Hematopoietic multipotent progenitor cell treated with erythropoietin and hydrocortisone succinate and interleukin-3 and kit ligand, for 4 days (in vitro differentiated cells): ENCODE results near the gene SERP2.

Source experiments
- DNase-seq: peaks from one replicate; pipeline ENCODE4 v3.0.0-alpha.2; 2015

The SERP2 gene

DNA sequence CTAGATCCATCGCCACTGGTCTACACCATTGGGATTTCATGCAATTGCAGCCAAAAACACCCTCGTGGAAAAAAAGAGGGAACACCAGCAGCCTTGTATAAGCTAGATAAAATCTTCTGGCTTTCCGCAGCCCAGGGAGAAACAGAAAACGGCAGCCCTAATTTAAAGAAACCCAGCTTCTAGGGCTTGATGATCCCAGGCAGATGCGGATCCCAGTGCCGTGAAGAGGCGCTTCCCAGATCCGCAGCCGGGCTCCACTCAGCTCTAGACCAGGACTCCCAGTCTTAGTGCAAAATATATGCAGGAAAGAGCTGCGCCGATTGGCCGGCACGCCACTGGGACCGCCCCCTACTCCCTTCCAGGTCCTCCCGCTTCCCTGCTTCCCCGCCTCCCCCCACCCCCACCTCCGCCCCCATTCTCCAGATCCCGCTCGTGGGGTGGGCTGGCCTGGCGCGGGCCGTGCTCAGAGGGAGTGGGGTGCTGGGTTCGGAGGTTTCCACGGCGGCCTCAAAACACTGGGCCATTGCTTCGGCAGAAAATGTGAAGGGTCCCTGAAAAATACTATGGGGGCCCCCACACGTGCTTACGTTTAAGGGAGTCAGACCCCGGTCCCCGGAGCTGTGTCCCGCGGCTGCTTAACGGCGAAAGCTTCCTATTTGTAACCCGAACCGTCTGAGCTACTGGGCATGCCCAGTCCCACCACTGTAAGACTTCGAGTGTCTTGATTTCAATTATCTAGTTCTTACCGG is 63.1 kb downstream of the SERP2 start:
- DNase-seq, result peak; percentile 93

DNA sequence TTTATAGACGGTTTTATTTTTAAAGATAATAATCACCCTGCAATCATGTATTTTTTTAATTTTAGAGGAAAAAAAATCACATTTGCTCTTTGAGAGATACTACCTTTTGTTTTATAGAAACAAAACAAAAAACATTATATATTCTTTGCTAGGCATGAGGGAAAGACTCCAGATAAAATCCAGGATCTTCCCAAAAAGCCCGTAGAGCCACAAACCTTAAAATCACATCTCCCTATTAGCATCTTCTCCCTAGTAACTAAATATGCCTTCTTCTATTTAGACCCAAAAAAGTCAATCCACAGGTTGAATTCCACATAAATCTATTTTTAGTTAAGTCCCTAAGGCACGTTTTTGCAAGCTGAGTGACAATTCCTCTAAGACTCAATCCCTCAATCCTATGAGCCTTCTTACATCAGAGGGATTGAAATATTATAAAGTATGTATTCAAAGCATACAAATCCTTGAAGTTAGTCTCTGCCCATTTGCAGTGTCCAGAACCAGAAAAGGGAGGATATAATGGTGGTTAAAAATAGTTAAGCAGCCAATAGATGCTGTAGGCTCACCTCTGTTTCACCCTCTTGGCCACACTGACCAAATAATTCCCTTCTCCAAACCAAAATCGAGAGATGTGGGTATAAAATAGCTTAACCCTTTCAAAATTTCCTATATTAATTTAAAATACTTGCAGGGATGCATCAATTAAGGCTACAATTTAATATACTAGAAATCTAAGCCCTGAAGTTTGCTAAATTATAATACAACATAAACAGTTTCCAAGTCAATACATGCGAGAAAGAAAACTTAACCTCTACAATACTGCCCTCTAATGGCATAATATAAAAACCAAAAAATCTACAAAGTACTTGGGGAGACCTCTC is 64.0 kb downstream of the SERP2 start:
- DNase-seq, result peak; percentile 88

DNA sequence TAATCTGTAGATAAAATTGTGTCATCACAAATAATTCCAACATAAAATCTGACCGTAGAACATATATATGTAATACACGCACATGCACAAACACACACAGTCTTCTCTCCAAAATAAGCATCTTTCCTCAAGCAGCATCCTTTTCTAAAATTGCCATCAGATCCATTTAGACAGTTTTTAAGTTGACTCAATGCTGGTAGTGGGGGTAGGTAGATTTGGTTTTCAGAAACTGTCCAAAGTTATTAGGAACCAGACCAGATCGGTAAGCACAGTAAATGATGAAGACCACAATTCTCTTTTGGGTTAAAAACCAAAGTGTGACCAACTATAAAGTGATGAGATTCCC is 64.6 kb downstream of the SERP2 start:
- no peak for DNase-seq

DNA sequence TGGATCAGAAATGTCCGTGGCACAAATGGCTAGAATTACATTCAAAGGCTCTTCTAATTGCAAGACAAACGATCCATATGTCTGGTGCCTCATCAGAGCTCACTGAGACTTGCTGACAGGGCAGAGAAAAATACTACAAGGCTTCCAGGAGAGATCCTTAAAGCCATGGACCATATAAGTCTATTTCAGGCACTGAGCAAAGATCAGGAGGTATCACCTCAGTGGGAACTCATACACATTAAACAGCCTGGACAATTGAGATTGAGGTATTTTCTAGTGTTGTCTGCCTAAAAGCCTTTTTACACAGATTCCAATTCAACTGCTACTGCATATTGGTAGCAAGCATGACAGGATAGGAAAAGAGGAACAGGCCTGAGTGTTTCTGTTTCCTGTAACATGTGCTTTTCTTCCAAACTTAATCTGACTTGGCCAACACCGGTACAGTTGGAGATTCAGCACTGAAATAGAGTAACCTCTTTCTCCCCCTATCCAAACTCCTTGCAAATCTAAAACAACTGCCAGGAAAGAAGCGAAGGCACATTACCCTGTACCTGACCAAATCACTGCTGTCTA is 65.9 kb downstream of the SERP2 start:
- peak; percentile 75 for DNase-seq

DNA sequence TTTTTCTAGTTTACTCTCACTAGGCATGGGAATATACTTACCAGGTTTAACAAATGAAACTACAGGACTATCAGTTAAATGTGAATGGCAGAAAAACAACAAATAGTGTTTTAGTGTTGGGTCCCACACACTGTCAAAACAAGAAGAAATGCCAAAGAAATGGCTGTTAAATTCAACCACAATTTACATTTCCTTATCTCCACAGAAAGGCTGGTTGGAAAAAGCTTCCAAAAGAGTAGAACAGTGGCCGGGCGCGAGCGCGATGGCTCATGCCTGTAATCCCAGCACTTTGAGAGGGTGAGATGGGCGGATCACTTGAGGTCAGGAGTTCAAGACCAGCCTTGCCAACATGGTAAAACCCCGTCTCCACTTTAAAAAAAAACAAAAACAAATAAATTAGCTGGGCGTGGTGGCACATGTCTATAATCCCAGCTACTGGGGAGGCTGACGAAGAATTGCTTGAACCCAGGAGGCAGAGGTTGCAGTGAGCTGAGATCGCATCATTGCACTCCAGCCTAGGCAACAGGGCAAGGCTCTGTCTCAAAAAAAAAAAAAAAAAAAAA is 66.5 kb downstream of the SERP2 start:
- DNase-seq, result peak; percentile 63
